GM18517 (cell line): ENCODE data around the gene SLC26A2.

Experiments
- ATAC-seq: cut with Tn5 transposase; IDR thresholded peaks from one replicate; pipeline ENCODE4 v1.9.1; 2021; ENCODE audit warnings: mild to moderate bottlenecking, moderate library complexity; ENCODE audit not compliant: unreplicated experiment

Gene SLC26A2

GRCh38 chr5:149960272-149961185, at the start of gene SLC26A2:
Gene SLC26A2, plus strand, starts transcription at chr5:149960758. Its CDS starts 16,895 bp downstream, at chr5:149977653.
- peak; percentile 98 for ATAC-seq

- no peak for ATAC-seq
Measured at GRCh38 chr5:149911031-149911430, 49.5 kb upstream of the SLC26A2 start.

GRCh38 chr5:149912226-149912871, 48.2 kb upstream of the SLC26A2 start:
- no peak for ATAC-seq

GRCh38 chr5:149913436-149914419, 46.8 kb upstream of the SLC26A2 start:
- ATAC-seq = no peak

GRCh38 chr5:149915392-149916260, 44.9 kb upstream of the SLC26A2 start:
- no peak for ATAC-seq

GRCh38 chr5:149916334-149917072, 44.1 kb upstream of the SLC26A2 start:
- ATAC-seq = no peak

GRCh38 chr5:149917073-149917676, 43.4 kb upstream of the SLC26A2 start:
- no peak for ATAC-seq

- ATAC-seq = no peak
Measured at GRCh38 chr5:149921597-149921996, 39.0 kb upstream of the SLC26A2 start.

- ATAC-seq = no peak
Measured at GRCh38 chr5:149922950-149923349, 37.6 kb upstream of the SLC26A2 start.

GRCh38 chr5:149924486-149924885, 36.1 kb upstream of the SLC26A2 start:
- no peak for ATAC-seq

- no peak for ATAC-seq
Measured at GRCh38 chr5:149930043-149930748, 30.4 kb upstream of the SLC26A2 start.

GRCh38 chr5:149930749-149931574, 29.6 kb upstream of the SLC26A2 start:
- no peak for ATAC-seq

- no peak for ATAC-seq
Measured at GRCh38 chr5:149931992-149932436, 28.5 kb upstream of the SLC26A2 start.

GRCh38 chr5:149932445-149933350, 27.9 kb upstream of the SLC26A2 start:
- no peak for ATAC-seq

GRCh38 chr5:149935431-149935901, 25.1 kb upstream of the SLC26A2 start:
- ATAC-seq = no peak

- ATAC-seq = no peak
Measured at GRCh38 chr5:149936044-149936699, 24.4 kb upstream of the SLC26A2 start.
